Measurements from ENCODE around the gene SLX4IP. TPM values are rescaled to one million over a fixed set of nuclear protein-coding genes. Genes with fewer than 3 reads are reported as not detected.
"Not testable (repeated sequence)": the region's sequence is repeated elsewhere in the genome, so short reads cannot be mapped to it uniquely, and the experiment has no call there.

Gene SLX4IP
- total RNA-seq, 4 donors from 2014 or later: 6.3 to 8.3 (median 7.4) TPM

DNA sequence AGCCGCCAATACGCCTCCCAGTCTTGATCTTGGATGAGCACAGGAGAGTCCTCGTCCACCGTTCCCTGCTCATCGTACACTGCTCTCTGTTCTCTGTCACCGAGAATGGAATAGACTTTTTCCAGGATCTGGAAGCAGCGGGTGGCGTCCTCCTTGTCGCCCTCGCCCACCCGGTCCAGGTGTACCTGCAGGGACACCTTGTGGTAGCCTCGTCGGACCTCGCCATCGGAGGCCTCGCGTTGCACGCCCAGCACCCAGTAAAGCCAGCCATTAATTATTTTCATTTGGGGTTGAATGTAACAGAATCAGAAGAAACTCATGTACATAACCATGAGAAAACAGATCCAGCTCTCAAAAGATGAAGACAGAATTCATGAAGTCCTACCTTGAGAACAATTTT lies 178.8 kb downstream of the SLX4IP start:
- DNase-seq: no peak
- Histone ChIP-seq H3K27me3 (no peaks in the 10 kb centered on the region), H3K36me3 (no peaks in the 10 kb centered on the region), H3K27ac (no peak overlapping the region), H3K4me1 (peaks cover 0 to 3% of the 10 kb centered on the region in 2 donors), H3K9me3 (no peaks in the 10 kb centered on the region), H3K4me3 (replicated peaks in 1 of 3) (no peak overlapping the region)
- WGBS, 2 donors: 96 to 98% methylated on average over 18 of the region's 18 CpGs
- intact Hi-C loops (cut with DNase I): no loop called here
- TF ChIP-seq, protein P1, sequence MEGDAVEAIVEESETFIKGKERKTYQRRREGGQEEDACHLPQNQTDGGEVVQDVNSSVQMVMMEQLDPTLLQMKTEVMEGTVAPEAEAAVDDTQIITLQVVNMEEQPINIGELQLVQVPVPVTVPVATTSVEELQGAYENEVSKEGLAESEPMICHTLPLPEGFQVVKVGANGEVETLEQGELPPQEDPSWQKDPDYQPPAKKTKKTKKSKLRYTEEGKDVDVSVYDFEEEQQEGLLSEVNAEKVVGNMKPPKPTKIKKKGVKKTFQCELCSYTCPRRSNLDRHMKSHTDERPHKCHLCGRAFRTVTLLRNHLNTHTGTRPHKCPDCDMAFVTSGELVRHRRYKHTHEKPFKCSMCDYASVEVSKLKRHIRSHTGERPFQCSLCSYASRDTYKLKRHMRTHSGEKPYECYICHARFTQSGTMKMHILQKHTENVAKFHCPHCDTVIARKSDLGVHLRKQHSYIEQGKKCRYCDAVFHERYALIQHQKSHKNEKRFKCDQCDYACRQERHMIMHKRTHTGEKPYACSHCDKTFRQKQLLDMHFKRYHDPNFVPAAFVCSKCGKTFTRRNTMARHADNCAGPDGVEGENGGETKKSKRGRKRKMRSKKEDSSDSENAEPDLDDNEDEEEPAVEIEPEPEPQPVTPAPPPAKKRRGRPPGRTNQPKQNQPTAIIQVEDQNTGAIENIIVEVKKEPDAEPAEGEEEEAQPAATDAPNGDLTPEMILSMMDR (IDR thresholded peaks at IDR 0.05): no peak
- no peak for TF ChIP-seq POLR2A (IDR thresholded peaks at IDR 0.05)

DNA sequence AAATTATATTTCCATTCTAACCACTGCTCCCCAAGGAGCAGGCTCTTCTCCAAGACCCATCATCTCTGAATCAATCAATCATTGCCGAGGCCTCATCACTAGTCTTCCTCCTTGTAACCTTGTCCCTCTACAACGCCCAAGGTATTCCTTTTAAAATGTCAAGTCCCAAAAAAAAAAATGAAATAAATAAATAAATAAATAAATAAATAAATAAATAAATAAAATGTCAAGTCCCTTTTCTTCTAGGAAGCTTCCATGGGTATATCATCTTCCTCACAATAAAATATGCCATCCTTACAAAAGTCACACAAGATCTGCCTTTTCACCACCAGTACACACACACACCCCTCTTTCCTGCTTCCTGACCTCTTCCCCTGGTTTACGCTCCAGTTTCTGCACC lies 181.1 kb downstream of the SLX4IP start:
- intact Hi-C loops (cut with DNase I): no loop called here
- DNase-seq: no peak
- WGBS, 2 donors: 94 to 98% methylated on average over 3 of the region's 3 CpGs
- no peaks in the 10 kb centered on the region for H3K9me3 ChIP-seq
- H3K4me1 ChIP-seq: peaks cover 5 to 9% of the 10 kb centered on the region in 2 donors
- H3K4me3 ChIP-seq (replicated peaks in 1 of 3): no peak overlapping the region
- H3K36me3 ChIP-seq: no peaks in the 10 kb centered on the region
- no peaks in the 10 kb centered on the region for H3K27me3 ChIP-seq
- no peak overlapping the region for H3K27ac ChIP-seq
- TF ChIP-seq POLR2A (IDR thresholded peaks at IDR 0.05): no peak
- TF ChIP-seq, protein P1 (IDR thresholded peaks at IDR 0.05): no peak

DNA sequence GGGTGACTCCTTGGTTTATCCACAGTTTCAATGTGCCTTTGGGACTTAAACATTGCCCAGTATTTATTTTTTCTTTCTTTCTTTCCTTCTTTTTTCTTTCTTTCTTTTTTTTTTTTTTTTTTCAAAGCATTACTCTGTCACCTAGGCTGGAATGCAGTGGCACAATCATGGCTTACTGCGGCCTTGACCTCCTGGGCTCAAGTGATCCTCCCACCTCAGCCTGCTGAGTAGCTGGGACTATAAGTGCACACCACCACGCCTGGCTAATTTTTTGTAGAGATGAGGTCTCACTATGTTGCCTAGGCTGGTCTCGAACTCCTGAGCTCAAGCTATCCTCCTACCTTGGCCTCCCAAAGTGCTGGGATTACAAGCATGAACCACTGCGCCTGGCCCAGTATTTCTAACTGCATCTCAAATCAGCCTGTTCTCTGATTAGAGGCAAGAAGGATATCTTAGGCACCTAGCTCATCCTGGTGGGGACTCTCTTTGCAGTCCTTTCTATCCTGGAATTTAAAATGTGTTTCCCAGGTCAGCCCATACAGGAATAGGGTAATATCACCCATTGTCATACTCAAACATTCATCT lies 182.5 kb downstream of the SLX4IP start:
- H3K36me3 ChIP-seq; H3K9me3 ChIP-seq; intact Hi-C loops (cut with DNase I); H3K27me3 ChIP-seq; H3K4me3 ChIP-seq (replicated peaks in 1 of 3); H3K27ac ChIP-seq; DNase-seq: not testable (repeated sequence)
- 99% methylated on average over 4 of the region's 4 CpGs for WGBS, 2 donors
- H3K4me1 ChIP-seq: peaks cover 8 to 14% of the 10 kb centered on the region in 2 donors

DNA sequence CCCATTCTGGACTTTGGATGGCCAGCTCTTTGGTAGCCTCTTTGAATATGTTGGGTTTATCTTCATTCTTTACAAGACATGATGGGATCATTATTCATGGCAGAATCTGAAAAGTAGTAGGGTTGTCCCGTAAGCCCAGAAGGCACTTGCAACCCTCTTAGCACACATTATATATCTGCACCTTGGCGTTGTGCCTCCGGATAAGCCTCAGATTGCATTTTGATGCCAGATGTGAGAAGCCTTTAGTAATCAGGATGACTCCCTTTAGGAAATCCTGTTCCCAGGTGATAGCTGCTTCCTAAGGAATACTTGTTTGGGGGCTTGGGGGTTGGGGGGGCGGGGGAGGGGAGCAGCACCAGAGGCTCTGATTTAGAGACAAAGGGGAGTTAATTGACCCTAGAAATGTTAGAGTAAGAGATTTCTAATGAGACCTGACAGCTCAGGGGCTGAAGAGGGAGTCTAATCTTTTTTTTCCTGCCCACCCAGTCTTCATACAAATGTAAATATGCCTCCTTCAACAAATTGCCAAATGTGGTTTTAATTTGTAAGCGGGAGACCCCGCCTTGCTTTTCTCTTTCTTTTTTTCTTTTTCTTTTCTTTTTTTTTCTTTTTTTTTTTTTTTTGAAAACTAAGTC lies 183.6 kb downstream of the SLX4IP start:
- H3K9me3 ChIP-seq: no peaks in the 10 kb centered on the region
- no peak overlapping the region for H3K4me3 ChIP-seq (replicated peaks in 1 of 3)
- 83 to 88% methylated on average over 6 of the region's 6 CpGs for WGBS, 2 donors
- H3K36me3 ChIP-seq: no peaks in the 10 kb centered on the region
- no peak for DNase-seq
- H3K4me1 ChIP-seq: peaks cover 8 to 14% of the 10 kb centered on the region in 2 donors
- intact Hi-C loops (cut with DNase I): no loop called here
- no peak for TF ChIP-seq POLR2A (IDR thresholded peaks at IDR 0.05)
- TF ChIP-seq, protein P1 (IDR thresholded peaks at IDR 0.05): no peak
- no peak overlapping the region for H3K27ac ChIP-seq
- no peaks in the 10 kb centered on the region for H3K27me3 ChIP-seq

DNA sequence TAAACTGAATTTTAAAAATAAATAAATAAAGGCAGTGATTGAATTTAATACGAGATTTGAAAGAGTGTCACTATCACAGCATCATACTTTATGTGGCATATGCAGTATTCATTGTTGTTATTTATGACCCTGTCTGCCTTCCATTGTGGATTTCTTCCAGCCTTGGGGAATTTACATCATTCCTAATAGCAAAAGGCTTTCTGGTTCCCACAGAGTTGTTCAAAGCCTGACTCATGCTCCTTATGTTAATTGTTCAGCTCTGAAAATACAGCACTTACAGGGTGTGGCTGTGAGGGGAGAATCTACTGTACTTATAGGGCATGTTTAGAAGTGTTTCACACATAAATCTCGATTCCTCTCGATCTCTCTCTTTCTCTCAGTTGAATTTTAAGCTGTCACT lies 184.3 kb downstream of the SLX4IP start:
- TF ChIP-seq, protein P1 (IDR thresholded peaks at IDR 0.05): no peak
- TF ChIP-seq POLR2A (IDR thresholded peaks at IDR 0.05): no peak

More for the DNA sequence above, 184.3 kb downstream of the SLX4IP start:
- H3K4me3 ChIP-seq (replicated peaks in 1 of 3): no peak overlapping the region
- no peak overlapping the region for H3K27ac ChIP-seq
- intact Hi-C loops (cut with DNase I): no loop called here
- no peaks in the 10 kb centered on the region for H3K9me3 ChIP-seq
- no peaks in the 10 kb centered on the region for H3K36me3 ChIP-seq
- H3K4me1 ChIP-seq: peaks cover 8 to 14% of the 10 kb centered on the region in 2 donors
- no peak for DNase-seq
- 78 to 83% methylated on average over 3 of the region's 3 CpGs for WGBS, 2 donors
- no peaks in the 10 kb centered on the region for H3K27me3 ChIP-seq
